Activated CD4-positive, alpha-beta T cell treated with anti-CD3 and anti-CD28 coated beads for 24 hours (primary cell): ENCODE data around the gene PRKCG.
A peak's percentile ranks its signal among the peaks of the same experiment; 100 is the strongest.

Source experiments
- DNase-seq, 2 donors: peaks; one replicate each; pipeline ENCODE4 v3.0.0-alpha.2; 2020; ENCODE audit warnings: low read depth in 2 of 2

The PRKCG gene

GRCh38 chr19:53898636-53899341, 16.8 kb downstream of the PRKCG start:
- no peak for DNase-seq

GRCh38 chr19:53900191-53900860, 18.3 kb downstream of the PRKCG start:
- no peak for DNase-seq

GRCh38 chr19:53903055-53903680, 21.2 kb downstream of the PRKCG start:
- DNase-seq = no peak

- DNase-seq = no peak
These were observed 22.9 kb downstream of the PRKCG start for GRCh38 chr19:53904909-53905308.

DNA sequence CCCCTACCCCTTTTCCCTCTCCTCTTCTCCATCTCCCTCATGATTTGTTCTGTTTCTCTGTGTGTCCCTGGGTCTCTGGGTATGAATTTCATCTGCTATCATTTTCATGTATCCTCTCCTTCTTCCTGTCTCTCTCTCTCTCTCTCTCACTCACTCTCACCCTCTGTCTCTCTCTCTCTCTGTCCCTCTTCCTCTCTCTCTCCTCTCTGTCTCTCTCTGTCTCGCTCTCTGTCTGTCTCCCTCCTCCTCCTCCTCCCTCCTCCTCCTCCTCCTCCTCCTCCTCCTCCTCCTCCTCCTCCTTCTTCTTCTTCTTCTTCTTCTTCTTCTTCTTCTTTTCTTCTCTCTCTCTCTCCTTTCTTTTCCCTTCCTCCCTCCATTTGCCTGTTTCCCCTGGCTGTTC, 23.8 kb downstream of the PRKCG start:
- no peak for DNase-seq

DNA sequence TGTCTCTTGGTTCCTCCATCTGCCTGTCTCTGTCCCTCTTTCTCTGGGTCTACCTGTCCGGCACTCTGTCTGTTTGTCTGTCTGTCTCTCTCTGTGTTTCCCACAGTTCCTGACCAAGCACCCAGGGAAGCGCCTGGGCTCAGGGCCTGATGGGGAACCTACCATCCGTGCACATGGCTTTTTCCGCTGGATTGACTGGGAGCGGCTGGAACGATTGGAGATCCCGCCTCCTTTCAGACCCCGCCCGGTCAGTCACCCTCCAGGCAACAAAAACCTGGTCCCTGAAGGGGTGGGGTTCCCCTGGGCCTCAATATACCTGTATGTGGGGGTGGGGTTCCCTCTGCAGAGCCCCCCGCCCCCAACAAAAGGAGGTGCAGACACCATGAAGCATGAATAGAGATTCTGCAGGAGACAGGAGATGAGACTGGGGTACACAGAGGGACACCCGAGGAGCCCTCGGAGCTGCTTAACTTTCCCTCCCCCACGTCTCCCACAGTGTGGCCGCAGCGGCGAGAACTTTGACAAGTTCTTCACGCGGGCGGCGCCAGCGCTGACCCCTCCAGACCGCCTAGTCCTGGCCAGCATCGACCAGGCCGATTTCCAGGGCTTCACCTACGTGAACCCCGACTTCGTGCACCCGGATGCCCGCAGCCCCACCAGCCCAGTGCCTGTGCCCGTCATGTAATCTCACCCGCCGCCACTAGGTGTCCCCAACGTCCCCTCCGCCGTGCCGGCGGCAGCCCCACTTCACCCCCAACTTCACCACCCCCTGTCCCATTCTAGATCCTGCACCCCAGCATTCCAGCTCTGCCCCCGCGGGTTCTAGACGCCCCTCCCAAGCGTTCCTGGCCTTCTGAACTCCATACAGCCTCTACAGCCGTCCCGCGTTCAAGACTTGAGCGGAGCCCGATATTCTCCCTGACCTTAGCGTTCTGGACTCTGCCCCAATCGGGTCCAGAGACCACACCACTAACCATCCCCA, 24.5 kb downstream of the PRKCG start:
- peak; percentile 60 to 63 for DNase-seq

- no peak for DNase-seq
These were observed 25.2 kb downstream of the PRKCG start for GRCh38 chr19:53907193-53907581.

DNA sequence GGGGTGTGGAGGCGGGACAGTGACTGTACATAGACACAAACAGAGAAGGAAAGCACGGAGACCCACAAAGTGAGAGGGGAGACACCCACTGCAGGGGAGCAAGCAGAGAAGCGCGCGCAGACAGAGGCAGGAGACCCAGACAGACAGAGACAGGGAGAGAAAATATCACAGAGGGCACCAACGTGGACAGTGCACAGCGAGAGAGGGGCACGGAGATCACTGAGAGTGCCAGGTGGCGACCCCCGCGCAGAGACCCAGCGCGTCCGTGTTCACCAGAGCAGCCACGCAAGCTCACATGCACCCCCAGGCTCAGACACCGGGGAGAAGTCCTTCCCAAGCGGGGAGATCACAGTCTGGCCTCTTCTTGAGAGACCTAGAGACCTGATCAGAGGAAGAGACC, 25.7 kb downstream of the PRKCG start:
- DNase-seq = no peak

DNA sequence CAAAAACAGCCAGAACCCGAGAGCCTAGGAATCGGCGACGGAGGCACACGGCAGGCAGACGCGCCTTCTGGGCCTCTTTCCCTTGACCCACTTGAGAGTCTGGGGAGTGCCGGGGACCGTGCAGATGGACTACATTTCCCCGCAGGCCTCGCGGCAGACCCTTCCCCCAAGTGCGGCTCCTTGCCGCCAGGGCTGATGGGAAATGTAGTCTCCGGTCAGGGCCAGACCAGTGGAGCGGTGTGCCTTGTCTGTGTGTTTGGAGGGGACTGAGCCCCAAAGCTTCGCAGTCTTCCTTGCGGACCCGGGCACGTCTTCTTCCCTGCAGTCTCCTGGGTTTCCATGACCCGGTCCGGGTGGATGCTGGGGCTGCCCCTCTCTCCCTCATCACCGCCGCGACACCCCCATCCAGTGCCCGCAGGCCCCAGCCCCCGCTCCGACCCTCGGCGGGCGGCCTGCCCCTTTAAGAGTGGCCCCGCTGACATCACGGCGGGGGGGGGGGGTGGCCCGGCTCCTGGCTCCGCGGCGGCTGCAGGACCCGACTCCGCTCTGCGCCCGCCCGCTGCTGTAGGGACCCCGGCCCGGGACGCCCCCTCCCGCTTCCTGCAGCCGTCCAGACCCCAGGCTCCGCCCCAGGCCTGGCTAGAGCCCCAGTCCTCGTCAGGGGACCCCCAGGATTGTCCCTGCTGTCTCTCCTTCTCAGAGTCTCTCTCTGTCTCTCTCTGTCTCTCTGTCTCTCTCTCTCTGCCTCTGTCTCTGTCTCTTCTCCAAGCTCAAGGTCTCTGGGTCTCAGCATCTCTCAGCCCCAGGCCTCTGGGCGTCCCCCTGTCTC, 26.3 kb downstream of the PRKCG start:
- DNase-seq = peak; percentile 41 to 49

- DNase-seq = no peak
These were observed 27.0 kb downstream of the PRKCG start, which contains the start of gene CACNG7 for GRCh38 chr19:53908935-53909415. TSS of gene CACNG7 (plus strand) at chr19:53909278. CDS start at chr19:53912832, 3,554 bp downstream.

- no peak for DNase-seq
These were observed 27.6 kb downstream of the PRKCG start for GRCh38 chr19:53909471-53910169.

DNA sequence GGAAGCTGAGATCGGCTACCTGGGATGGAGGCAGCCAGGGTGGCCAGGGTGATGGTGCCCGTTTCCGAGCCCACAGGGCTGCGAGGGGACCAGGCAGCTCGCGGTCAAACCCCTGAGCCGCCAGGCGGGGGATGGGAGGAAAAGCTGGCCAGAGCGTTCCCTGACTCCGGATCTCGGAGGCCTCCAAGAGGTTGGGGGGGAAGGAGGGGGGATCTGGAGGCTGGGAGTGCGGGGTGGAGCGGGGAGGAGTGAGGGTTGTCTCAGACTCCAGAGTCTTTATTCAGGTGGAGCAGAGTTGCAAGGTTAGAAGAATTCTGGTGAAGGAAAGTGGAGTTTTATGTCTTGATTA, 28.1 kb downstream of the PRKCG start:
- no peak for DNase-seq

- DNase-seq = no peak
These were observed 30.7 kb downstream of the PRKCG start for GRCh38 chr19:53912653-53913052.

GRCh38 chr19:53915000-53915399, 33.0 kb downstream of the PRKCG start:
- DNase-seq = no peak

GRCh38 chr19:53916004-53916403, 34.0 kb downstream of the PRKCG start:
- no peak for DNase-seq

GRCh38 chr19:53917356-53917755, 35.4 kb downstream of the PRKCG start:
- no peak for DNase-seq

DNA sequence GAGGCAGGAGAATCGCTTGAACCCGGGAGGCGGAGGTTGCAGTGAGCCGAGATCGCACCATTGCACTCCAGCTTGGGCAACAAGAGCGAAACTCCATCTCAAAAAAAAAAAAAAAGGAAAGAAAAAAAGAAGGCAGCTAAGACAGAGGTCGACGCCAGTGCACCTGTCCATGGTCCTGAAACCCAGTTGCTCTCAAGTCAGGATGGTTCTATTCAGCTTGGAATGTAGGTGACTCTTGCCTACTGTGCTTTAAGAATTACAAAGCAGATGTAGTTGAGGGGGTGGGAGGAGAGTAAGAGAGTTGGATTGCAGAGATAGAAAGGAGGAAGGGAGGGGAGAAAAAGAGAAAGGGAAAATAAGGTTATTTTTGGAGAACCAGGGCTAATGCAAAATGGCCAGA, 45.7 kb downstream of the PRKCG start:
- peak in 1 of 2 donors; percentile 25 for DNase-seq

DNA sequence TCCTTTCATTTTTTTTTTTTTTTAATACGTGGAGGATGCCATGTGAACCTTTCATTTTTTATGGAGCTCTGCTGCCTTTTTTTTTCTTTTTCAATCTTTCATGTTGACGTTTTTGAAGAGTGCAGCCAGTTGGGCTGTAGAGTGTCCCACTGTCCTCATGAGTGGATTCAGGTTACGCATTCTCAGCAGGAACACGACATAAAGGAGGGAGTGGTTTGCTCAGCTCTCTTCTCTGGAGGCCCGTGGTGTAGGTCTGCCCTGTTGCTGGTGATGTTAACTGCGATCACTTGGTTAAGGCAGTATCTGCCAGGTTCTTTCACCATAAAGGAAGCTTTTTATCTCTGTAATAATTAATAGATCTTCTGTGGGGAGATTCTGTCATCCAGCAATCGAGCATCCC, 54.0 kb downstream of the PRKCG start:
- no peak for DNase-seq

GRCh38 chr19:53942001-53942786, 60.2 kb downstream of the PRKCG start:
- no peak for DNase-seq
